Measurements from ENCODE around the gene PPP1R3G.

The PPP1R3G gene

GRCh38 chr6:5084781-5085647 lies at the start of gene PPP1R3G:
Gene PPP1R3G (plus strand): TSS chr6:5085341. CDS start chr6:5085486, 145 bp downstream.
- H3K9me3 Mint-ChIP-seq (ENCODE audit: low read depth), result no peaks in the 10 kb centered on the region
- H3K36me3 Mint-ChIP-seq, result no peaks in the 10 kb centered on the region
- H3K4me3 Mint-ChIP-seq, result peak within 1 kb of the TSS; percentile 82
- peaks cover 22% of the 10 kb centered on the region for H3K27me3 Mint-ChIP-seq
- no peak within 1 kb of the TSS for H3K27ac Mint-ChIP-seq
- H3K4me1 Mint-ChIP-seq (ENCODE audit: low read depth), result peaks cover 7% of the 10 kb centered on the region

GRCh38 chr6:5036269-5036668 lies 48.9 kb upstream of the PPP1R3G start:
- Mint-ChIP-seq H3K27me3 (no peaks in the 10 kb centered on the region), H3K9me3 (ENCODE audit: low read depth) (no peaks in the 10 kb centered on the region), H3K4me3 (no peak overlapping the region), H3K36me3 (peaks cover 3% of the 10 kb centered on the region), H3K4me1 (ENCODE audit: low read depth) (peaks cover 2% of the 10 kb centered on the region), H3K27ac (no peak overlapping the region)

- Mint-ChIP-seq H3K4me1 (ENCODE audit: low read depth) (no peaks in the 10 kb centered on the region), H3K9me3 (ENCODE audit: low read depth) (no peaks in the 10 kb centered on the region), H3K27ac (no peak overlapping the region), H3K27me3 (no peaks in the 10 kb centered on the region), H3K4me3 (no peak overlapping the region), H3K36me3 (peaks cover 29% of the 10 kb centered on the region)
These were observed 43.2 kb upstream of the PPP1R3G start for GRCh38 chr6:5041955-5042354.

GRCh38 chr6:5042436-5042835 lies 42.7 kb upstream of the PPP1R3G start:
- Mint-ChIP-seq H3K4me3 (no peak overlapping the region), H3K9me3 (ENCODE audit: low read depth) (no peaks in the 10 kb centered on the region), H3K4me1 (ENCODE audit: low read depth) (no peaks in the 10 kb centered on the region), H3K27me3 (no peaks in the 10 kb centered on the region), H3K36me3 (peaks cover 29% of the 10 kb centered on the region), H3K27ac (no peak overlapping the region)

- Mint-ChIP-seq H3K4me1 (ENCODE audit: low read depth) (no peaks in the 10 kb centered on the region), H3K36me3 (peaks cover 34% of the 10 kb centered on the region), H3K27ac (no peak overlapping the region), H3K27me3 (peaks cover 3% of the 10 kb centered on the region), H3K4me3 (no peak overlapping the region), H3K9me3 (ENCODE audit: low read depth) (no peaks in the 10 kb centered on the region)
These were observed 40.3 kb upstream of the PPP1R3G start for GRCh38 chr6:5044866-5045265.

- Mint-ChIP-seq H3K36me3 (peaks cover 34% of the 10 kb centered on the region), H3K4me1 (ENCODE audit: low read depth) (no peaks in the 10 kb centered on the region), H3K27ac (no peak overlapping the region), H3K4me3 (no peak overlapping the region), H3K27me3 (peaks cover 3% of the 10 kb centered on the region), H3K9me3 (ENCODE audit: low read depth) (no peaks in the 10 kb centered on the region)
These were observed 39.7 kb upstream of the PPP1R3G start for GRCh38 chr6:5045416-5045815.

GRCh38 chr6:5046430-5046829 lies 38.7 kb upstream of the PPP1R3G start:
- Mint-ChIP-seq H3K4me3 (no peak overlapping the region), H3K9me3 (ENCODE audit: low read depth) (peaks cover 9% of the 10 kb centered on the region), H3K36me3 (peaks cover 41% of the 10 kb centered on the region), H3K27me3 (peaks cover 3% of the 10 kb centered on the region), H3K4me1 (ENCODE audit: low read depth) (no peaks in the 10 kb centered on the region), H3K27ac (no peak overlapping the region)

GRCh38 chr6:5050009-5050408 lies 35.1 kb upstream of the PPP1R3G start:
- Mint-ChIP-seq H3K9me3 (ENCODE audit: low read depth) (peaks cover 11% of the 10 kb centered on the region), H3K4me1 (ENCODE audit: low read depth) (no peaks in the 10 kb centered on the region), H3K27me3 (peaks cover 3% of the 10 kb centered on the region), H3K36me3 (peaks cover 20% of the 10 kb centered on the region), H3K4me3 (no peak overlapping the region), H3K27ac (no peak overlapping the region)

- Mint-ChIP-seq H3K36me3 (peaks cover 12% of the 10 kb centered on the region), H3K4me1 (ENCODE audit: low read depth) (no peaks in the 10 kb centered on the region), H3K27me3 (peaks cover 3% of the 10 kb centered on the region), H3K27ac (no peak overlapping the region), H3K4me3 (no peak overlapping the region), H3K9me3 (ENCODE audit: low read depth) (peaks cover 11% of the 10 kb centered on the region)
These were observed 33.7 kb upstream of the PPP1R3G start for GRCh38 chr6:5051394-5051793.

GRCh38 chr6:5053038-5053437 lies 32.1 kb upstream of the PPP1R3G start:
- Mint-ChIP-seq H3K4me3 (no peak overlapping the region), H3K27ac (no peak overlapping the region), H3K27me3 (peaks cover 3% of the 10 kb centered on the region), H3K36me3 (peaks cover 12% of the 10 kb centered on the region), H3K4me1 (ENCODE audit: low read depth) (no peaks in the 10 kb centered on the region), H3K9me3 (ENCODE audit: low read depth) (peaks cover 11% of the 10 kb centered on the region)

GRCh38 chr6:5053864-5054244 lies 31.3 kb upstream of the PPP1R3G start:
- H3K36me3 Mint-ChIP-seq, result peaks cover 9% of the 10 kb centered on the region
- H3K27ac Mint-ChIP-seq, result no peak overlapping the region
- no peaks in the 10 kb centered on the region for H3K4me1 Mint-ChIP-seq (ENCODE audit: low read depth)
- H3K9me3 Mint-ChIP-seq (ENCODE audit: low read depth), result peaks cover 11% of the 10 kb centered on the region
- no peak overlapping the region for H3K4me3 Mint-ChIP-seq
- peaks cover under 1% of the 10 kb centered on the region for H3K27me3 Mint-ChIP-seq

- Mint-ChIP-seq H3K36me3 (peaks cover 8% of the 10 kb centered on the region), H3K27ac (no peak overlapping the region), H3K9me3 (ENCODE audit: low read depth) (peaks cover 11% of the 10 kb centered on the region), H3K4me3 (no peak overlapping the region), H3K27me3 (no peaks in the 10 kb centered on the region), H3K4me1 (ENCODE audit: low read depth) (no peaks in the 10 kb centered on the region)
These were observed 30.8 kb upstream of the PPP1R3G start for GRCh38 chr6:5054245-5054873.

- Mint-ChIP-seq H3K27me3 (no peaks in the 10 kb centered on the region), H3K4me3 (no peak overlapping the region), H3K9me3 (ENCODE audit: low read depth) (peaks cover 11% of the 10 kb centered on the region), H3K4me1 (ENCODE audit: low read depth) (no peaks in the 10 kb centered on the region), H3K27ac (no peak overlapping the region), H3K36me3 (peaks cover 8% of the 10 kb centered on the region)
These were observed 30.0 kb upstream of the PPP1R3G start for GRCh38 chr6:5055118-5055517.

GRCh38 chr6:5058254-5058653 lies 26.9 kb upstream of the PPP1R3G start:
- no peaks in the 10 kb centered on the region for H3K36me3 Mint-ChIP-seq
- H3K4me3 Mint-ChIP-seq, result no peak overlapping the region
- no peaks in the 10 kb centered on the region for H3K9me3 Mint-ChIP-seq (ENCODE audit: low read depth)
- no peaks in the 10 kb centered on the region for H3K4me1 Mint-ChIP-seq (ENCODE audit: low read depth)
- no peaks in the 10 kb centered on the region for H3K27me3 Mint-ChIP-seq
- H3K27ac Mint-ChIP-seq, result no peak overlapping the region

GRCh38 chr6:5059036-5059896 lies 25.9 kb upstream of the PPP1R3G start:
- H3K27ac Mint-ChIP-seq, result no peak overlapping the region
- H3K9me3 Mint-ChIP-seq (ENCODE audit: low read depth), result no peaks in the 10 kb centered on the region
- H3K36me3 Mint-ChIP-seq, result no peaks in the 10 kb centered on the region
- no peak overlapping the region for H3K4me3 Mint-ChIP-seq
- H3K4me1 Mint-ChIP-seq (ENCODE audit: low read depth), result no peaks in the 10 kb centered on the region
- H3K27me3 Mint-ChIP-seq, result no peaks in the 10 kb centered on the region

Measured in activated naive CD8-positive, alpha-beta T cell (primary cell).